Activated effector memory CD4-positive, alpha-beta T cell treated with anti-CD3 and anti-CD28 coated beads, Interleukin-2, amount 50 U/mL, for 16 hours (primary cell): ENCODE data around the gene SPNS3.

ENCODE experiments used
- DNase-seq: peaks from one replicate; pipeline ENCODE4 v3.0.0-alpha.2; 2020

The SPNS3 gene

DNA sequence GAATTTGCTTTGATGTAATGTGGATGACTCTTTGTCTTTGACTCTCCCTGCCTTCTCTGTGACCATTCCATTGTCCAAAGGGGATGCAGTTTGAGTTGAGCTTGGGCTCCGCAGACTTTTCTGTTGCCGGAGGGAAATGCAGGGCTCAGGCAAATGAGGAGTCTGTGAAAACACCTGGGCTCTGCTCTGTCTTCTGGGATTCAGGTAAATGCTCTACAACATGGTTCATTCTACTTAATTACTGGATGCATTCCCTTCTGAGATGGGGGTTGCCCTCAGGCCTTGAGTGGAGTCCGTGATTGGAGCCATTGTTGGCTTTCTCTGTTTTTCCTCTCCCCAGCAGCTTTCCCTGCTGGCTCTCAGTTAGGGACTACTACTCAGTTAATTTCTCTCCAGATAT lies 38.5 kb downstream of the SPNS3 start:
- DNase-seq, result no peak

DNA sequence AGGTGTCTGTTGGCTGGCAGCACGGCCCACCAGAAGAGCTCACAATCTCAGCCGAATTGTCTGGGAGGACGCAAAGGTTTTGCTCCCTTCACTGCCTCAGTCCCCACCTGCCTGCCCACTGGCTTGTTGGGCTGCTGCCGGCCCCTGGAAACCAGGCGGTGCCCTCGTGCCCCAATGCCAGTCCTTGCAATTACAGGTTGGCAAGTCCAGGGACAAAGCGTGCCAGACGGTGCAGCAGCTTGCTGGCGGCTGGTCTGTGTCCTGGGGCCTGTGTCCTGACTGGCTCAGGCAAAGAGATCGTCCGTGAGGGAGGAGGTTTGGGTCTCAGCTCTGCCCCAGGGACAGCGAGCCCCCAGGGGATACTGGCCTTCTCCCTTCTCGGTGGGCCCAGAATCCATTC lies 40.4 kb downstream of the SPNS3 start:
- no peak for DNase-seq

DNA sequence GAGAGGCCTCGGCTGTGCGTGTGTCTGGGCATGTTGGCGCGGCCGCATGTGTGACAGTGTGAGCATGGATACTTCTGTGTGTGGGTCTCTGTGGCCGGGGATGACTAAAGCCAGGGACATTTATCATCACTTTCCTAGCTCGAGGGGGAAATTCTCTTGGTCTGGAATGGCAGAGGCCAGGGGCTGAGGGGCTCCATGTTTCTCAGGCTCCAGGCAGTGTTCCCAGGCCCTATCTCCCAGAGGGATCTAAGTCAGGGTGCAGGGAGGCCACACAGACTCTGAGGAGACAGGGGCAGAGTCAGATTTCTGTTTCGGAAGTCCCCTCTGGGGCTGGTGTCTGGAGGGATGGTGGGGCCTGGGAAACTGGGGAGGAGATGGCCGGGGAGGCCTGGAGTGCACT lies 41.3 kb downstream of the SPNS3 start:
- no peak for DNase-seq

DNA sequence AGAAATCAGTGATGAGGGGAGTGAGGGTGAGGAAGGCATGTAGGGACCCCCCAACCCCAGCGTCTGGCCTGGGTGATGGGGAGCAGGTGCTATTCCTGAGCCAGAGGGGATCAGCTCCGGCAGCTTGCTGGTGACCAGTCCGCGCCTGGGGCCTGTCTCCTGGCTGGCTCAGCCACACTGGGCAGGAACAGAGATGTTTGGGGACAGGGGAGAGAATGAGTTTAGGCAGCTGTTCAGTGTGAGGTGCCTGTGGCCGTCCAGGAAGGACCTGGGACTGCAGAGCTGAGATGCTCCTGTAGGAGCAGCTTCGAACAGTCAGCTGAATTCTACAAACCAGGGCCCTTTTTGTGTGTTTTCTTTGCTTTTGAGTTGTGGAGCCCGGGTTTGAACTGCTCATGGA lies 41.7 kb downstream of the SPNS3 start:
- DNase-seq, result no peak

DNA sequence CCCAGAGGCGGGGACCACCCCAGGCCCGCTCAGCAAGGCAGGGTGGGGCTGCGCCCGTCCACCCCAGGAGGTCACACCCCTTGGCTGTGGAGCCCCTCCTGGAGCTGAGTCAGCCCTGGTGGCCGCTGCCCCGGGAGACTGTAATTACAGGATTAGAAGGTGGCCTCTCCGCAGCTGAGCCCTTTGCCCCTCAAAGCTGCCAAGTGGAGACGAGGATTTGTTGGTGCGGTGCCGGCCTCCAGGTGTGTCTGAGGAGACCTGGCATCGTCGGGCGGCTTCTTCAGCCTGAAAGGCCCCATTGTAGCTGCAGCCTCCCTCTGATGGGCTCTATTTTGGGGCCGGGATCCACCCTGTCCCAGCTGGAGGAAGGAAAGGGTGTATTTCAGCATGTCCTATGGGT lies 42.3 kb downstream of the SPNS3 start:
- no peak for DNase-seq

DNA sequence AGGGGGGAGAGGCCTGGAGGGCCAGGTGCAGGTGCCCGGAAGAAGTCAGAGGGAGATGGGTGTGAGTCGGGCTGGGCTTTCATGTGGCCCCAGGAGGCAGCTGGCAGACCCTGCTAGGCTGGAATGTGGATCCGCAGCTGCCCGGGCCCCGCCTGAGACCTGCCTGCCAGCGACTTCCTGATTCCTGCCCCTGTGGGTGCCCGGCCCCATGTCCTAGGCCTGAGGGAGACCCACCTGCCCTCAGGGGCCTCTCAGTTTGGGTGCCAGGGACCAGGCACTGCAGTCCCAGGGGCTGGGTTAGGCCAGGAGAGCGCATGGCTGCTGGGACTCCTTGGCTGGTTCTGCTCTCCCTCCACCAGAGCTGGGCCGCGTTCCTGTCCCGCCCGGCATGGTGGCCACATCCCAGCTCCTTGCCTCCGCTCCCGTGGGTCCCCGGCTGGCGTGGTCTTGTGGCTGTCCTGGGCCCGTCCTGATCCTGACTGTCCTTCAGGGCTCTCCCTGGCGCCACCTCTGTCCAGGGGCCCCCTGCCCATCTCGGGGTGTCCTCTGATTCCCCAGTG lies 42.9 kb downstream of the SPNS3 start:
- DNase-seq, result no peak

DNA sequence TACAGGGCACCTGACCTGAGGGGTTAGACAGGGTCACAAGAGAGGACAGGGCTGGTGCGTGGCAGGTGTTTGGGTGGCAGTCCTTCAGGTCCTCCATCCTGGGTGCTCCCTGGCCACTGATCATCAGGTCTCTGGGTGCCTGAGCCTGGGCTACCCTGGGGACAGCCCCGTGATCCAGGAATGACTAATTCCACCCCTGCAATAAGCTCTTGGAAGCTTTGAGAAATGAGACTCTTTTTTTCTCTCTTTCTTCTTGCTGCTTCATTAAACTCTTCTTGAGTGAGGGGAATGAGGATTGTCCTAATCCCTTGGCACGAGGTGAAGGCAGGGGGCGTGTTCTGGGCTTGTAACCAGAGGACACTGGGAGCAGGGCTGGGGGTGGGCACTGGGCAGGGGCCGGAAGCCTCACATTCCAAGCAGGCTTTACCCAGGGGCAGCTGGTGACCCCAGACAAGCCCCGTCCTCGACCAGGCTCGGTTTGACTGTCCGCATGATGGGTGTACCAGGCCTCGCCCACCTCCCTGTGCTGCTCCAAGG lies 43.6 kb downstream of the SPNS3 start:
- no peak for DNase-seq

DNA sequence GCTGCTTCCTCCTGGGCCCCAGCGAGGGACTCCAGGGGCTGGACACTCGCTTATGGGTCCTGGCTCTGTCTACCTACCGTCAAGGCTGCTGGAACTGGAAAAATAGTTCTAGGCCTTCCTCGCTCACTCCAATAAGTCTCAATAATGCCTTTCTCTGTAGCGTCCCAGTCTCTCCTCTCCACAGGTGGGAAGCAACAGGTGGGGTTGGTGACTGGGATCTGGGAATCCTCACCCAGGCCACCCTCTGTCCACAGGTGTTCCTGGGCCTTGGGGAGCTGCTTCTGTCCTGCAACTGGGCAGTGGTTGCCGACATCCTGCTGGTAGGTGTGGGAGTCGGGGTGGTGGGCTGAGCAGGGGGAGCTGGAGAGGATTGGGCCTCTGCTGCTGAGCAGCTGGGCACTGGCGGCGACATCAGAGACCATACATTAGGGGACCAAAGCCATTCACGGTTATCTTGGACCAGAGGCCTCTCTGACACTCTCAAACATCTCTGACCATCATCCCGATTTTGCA lies 44.6 kb downstream of the SPNS3 start:
- DNase-seq, result no peak

DNA sequence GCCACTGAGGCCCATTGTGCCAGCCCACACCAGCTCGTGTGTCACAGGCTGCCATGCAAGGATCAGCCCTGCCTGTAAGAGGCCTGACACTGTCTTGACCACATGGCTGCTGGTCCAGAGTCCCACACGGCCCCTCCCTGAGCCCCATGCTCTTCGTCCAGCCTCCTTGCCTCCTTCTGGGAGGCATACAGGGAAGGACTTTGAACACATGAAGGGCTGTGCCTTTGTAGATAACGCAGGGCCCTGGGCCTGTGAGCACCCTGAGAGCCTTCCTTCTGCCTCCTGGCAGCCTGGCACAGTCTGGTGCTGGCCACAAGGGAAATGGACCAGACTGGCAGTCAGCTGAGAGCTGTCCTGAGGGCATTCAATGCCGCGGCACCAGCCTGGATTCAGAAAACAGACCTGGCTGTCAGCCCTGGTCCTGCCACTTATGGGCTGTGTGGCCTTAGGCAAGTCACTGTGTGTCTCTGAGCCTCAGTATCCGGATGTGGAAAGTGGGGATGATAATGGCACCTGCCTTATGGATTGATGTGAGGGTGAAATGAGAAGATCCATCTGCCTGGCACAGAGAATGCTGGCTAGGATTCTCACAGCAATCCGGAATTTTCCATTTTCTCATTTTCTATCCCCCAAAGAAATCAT lies 45.7 kb downstream of the SPNS3 start:
- no peak for DNase-seq

DNA sequence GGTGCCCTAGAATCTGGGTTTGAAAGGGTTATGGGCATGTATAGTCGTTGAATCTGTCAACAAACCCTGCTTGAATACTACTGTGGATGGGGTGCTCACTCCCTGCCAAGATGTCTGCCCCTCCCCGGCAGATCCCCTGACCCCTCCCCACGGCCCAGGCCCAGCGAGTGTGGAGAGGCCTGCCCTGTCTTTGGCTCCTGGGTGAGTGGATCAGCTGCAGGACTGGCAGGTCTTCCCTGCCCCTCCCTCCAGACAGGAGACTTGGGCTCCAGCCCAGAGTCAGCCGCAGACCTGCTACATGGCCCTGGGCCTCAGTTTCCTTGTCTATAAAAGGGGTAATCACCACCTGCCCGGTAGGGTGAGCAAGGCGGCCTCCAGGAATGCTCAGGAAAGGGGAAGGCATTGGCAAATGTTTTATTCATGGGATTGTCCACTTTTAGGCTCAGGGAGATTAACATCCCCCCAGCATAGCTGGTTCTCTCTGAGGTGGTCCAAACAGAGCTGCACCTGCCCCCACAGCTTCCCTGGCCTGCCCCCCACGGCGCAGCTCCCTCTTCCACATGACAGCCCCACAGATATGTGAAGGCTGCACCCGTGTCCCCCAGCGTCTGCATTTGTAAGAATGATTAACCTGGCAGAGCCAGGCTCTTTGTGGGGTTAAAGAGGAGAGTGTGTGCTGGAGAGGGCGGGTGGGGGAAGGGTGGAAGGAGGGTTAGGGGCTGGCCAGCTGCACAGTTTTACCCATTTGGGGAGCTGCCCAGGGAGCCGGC lies 46.4 kb downstream of the SPNS3 start:
- no peak for DNase-seq

DNA sequence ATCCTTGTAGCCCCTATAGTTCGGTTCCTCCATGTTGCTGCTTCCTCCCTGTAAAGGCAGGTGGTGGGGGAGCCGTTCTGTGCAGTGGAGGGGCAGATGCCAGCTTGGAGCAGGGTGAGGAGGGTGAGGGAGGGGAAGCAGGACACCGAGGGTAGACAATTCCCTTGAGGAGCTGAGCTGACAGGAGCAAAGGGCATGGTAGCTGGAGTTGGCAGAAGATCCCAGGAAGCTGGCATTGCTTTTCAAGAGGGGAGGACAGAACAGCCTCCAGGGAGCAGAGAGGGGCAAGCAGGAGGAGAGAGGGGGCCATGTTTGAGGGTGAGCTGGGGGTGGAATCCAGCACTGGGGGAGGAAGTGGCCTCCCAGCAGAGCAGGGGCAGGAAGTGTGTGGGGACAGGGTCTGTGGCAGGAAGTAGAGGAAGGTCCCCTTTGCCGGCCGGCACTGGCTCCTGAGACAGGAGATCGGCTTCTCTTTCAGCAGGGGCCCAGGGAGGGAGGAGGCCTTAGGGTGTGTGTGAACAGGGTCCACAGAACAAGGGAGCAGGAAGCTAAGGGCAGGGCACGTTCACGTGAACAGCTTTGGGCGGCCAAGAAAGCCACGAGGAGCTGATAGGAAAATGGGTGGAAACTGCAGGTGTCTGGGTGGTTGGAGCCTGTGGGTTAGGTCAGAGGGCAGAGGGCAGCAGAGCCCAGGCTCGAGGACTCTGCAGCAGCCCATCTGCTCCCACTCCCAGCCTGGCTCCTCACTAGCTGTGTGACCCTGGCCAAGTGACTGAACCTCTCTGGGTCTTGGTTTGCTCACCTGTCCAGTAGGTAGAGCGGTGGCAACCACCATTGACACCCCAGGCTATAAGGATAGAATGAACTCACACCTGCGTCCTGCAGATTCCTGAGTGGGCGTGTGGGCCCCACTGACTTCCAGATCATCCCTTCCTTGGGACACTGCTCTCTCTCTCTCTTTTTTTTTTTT lies 47.5 kb downstream of the SPNS3 start:
- DNase-seq, result peak; percentile 76

DNA sequence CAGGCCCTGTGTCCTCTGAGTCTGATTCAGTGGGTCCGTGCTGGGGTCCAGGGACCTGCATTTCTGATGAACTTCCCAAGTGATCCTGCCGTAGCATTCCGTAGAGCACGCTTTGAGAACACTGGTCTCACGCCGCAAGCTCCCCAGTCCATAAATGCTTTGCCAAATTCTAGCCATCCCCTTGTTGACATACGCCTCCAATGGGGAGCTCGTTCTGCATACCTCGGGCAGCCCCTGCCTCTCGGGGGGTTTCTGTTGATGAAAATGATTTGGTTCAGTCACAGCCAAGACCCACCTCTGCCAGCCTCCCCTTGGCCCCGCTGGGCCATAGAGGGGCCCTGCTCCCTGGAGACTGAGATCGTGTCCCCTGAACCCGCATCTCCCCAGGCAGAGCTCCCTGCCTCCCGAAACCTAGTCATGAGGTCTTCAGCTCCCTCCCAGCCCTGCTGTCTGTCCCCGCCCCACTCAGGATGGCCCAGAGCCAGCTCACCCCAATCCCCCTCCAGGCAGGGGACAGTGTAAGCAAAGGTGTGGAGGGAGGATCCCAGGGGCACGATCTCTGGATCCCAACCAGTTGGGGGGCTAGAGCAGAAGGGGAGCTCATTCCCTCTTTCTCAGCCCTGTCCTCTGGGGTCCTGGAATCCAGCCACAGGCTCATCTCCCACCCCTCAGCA lies 48.7 kb downstream of the SPNS3 start:
- DNase-seq, result no peak

DNA sequence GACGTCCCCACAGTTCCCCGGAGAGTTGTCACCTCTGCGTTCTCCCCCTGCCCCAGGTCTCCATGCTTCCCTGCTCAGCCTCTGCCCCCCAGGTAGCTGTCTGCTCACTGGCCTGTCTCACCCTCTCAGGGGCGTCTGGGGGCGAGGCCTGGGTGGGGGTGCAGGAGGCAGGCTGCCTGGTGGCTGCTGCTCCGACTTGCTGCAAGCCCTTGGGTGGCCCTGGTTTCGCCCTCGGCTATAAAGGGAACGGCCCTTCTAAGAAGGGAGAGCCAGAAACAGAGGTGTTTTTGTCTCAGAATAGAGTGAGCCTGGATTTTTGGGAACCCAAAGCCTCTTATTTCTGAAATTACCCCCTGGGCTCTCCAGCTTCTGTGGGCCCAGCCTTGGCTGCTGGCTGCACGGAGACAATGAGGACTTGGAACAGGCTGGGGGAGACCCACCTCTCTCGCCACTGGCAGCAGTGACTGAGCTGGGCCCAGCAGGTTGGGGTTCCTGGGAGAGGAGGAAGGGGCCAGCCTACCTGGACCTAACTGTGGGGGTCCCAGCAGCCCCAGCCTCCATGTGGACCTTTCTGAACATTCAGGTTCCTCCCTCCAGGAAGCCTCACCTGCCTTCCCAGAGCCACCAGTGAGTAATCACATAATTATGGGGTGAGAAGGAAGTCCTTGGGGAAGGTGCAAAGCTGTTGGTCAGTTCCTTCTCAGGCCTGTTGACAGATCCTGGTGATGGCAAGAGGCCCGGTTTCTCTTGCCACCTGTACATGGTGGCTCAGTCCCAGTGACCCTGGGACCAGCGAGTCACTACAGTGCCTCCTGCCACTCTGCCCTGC lies 49.5 kb downstream of the SPNS3 start:
- no peak for DNase-seq

DNA sequence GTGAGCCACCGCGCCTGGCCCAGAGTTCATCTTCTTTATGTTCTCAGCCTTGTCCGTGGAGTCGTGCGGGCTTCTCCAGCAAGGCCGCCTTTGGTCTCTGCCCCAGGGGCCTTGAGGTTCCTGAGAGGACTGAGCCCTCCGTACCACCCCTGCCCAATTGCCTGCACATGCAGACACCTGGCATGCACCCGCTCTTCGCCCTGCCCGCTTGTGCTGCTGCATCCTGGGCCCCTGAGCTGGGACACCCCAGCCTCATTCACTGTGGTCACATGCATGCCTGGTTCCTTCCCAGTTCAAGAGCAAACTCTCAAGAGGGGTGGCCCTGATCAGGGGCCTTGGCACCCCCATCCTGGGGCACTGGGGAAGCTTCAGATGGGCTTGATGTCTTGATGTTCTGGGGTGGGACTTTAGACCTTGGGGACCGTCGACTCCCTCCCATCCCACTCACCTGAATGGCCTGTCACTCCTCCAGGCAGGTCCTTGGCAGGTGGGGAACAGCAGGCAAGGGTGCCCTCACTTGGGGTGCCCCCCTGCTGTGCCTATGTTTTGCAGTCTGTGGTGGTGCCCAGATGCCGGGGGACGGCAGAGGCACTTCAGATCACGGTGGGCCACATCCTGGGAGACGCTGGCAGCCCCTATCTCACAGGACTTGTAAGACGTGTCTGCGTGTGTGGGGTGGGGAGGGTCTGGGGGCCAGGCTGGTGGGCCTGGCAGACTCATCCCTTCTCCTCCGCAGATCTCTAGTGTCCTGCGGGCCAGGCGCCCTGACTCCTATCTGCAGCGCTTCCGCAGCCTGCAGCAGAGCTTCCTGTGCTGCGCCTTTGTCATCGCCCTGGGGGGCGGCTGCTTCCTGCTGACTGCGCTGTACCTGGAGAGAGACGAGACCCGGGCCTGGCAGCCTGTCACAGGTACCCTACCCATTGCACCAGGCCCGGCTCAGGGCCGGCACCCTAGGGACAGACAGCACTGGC lies 52.2 kb downstream of the SPNS3 start:
- peak; percentile 84 for DNase-seq

DNA sequence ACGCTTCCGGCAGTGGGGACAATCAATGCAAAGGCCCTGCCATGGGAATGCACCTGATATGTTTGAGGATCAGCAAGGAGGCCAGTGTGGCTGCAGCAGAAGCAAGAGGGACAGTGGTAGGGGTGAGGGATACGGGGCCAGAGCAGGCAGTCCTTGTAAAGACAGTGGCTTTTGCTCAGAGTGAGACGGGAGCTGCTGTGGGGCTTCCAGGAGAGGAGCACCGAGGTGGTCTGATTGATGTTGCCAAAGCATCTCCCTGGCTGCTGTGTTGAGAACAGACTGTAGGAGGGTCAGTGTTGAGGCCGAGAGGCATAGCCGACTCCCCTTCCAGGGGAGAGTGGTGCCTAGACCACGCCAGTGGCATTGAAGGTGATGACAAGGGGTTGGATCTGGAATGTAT lies 53.6 kb downstream of the SPNS3 start:
- no peak for DNase-seq

DNA sequence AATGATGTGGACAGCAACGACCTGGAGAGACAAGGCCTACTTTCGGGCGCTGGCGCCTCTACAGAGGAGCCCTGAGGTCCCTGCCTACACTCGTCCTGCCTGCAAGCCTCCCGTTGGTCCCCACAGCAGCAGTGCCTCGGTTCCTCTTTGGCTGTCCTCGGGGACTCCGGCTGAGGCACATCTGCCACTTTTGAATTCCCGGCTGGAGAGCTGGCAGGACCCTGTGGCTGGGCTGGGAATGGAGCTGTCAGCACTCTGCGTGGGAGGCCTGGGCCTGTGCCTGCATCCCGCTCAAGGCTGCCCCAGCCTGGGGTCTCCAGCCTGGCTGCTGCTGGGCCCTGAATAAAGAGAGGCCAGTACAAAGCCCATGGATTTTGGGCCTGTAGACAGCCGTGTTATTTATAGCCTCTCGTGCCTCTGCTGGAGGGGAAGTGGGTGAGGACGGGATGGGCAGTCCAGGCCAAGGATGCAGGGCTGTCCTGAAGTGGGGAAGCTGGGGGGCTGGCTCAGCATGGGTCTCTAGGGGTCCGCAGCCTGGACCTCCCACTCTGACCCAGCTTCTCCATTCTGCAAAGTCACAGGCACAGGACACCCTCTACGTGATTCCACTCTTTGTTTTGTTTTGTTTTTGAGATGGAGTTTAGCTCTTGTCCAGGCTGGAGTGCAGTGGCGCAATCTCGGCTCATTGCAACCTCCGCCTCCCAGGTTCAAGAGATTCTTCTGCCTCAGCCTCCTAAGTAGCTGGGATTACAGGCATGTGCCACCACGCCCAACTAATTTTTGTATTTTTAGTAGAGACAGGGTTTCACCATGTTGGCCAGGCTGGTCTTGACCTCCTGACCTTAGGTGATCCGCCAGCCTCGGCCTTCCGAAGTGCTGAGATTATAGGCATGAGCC lies 54.3 kb downstream of the SPNS3 start:
- DNase-seq, result peak; percentile 59

DNA sequence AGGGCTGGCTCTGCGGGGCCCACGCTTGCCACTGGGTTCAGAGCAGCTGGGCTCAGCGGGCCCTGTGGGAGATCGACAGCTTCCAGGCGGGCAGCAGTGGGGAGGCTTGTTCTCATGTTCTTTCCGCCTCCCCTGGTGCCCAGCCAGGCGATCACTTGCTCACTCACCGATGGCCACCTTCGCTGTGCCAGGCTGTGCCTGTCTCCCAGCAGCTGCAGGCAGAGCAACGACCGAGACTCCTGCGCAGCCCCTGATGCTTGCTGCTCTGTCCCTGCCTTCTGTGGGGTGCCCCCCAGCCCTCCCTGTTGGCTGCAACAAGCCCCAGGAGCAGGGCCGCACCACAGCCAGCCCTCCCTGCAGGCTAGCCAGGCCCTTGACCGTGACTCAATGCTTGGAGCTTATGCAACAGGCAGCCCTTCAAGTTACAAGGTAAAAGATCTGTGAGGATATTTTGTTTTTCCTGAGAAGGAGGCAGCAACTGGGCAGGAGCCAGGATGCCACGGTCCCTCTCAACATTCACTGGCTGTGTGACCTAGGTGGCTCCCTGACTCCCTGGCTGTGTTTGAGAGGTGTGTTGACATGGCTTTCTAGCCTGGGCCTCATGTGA lies 55.4 kb downstream of the SPNS3 start:
- no peak for DNase-seq

DNA sequence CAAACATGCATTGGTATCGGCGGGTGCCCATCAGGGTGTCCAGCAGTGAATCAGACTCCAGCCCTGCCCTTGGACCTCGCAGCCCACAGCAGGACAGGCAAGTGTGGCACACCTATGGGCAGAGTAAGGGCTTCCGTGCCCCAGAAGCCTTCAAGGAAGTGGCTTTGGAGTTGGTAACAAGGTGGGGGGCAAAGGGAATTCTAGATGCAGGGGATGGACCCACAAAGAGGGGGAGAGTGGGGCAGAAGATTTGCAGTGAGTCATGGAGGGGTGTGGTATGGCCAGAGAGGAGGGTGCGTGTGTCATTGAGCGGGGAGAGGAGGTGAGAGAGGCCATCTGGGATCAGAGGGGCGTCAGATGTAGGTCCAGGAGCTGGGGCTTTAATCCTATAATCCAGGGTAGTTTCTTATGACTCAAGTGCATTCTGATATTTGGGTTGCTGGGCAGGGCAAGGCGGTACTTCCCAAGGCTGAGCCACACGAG lies 56.4 kb downstream of the SPNS3 start:
- DNase-seq, result no peak
